Fibroblast of skin of right biceps (primary cell): ENCODE results near the gene FNDC7.
"Not testable (repeated sequence)": the region's sequence is repeated elsewhere in the genome, so short reads cannot be mapped to it uniquely, and the experiment has no call there.

Experiments used
- DNase-seq: peaks from one replicate; pipeline ENCODE4 v3.0.0-alpha.2; 2013

FNDC7 gene

GRCh38 chr1:108712606-108713150, at the start of gene FNDC7:
Gene FNDC7, plus strand, starts transcription at chr1:108712908. Its CDS starts 26 bp downstream, at chr1:108712934.
- DNase-seq, result peak; percentile 17

- DNase-seq, result no peak
Observed at GRCh38 chr1:108663074-108663473, 49.6 kb upstream of the FNDC7 start.

GRCh38 chr1:108664481-108664880, 48.2 kb upstream of the FNDC7 start:
- DNase-seq, result no peak

GRCh38 chr1:108665067-108665466, 47.6 kb upstream of the FNDC7 start:
- no peak for DNase-seq

GRCh38 chr1:108665771-108666170, 46.9 kb upstream of the FNDC7 start:
- DNase-seq, result no peak

GRCh38 chr1:108667422-108667821, 45.3 kb upstream of the FNDC7 start:
- DNase-seq, result not testable (repeated sequence)

GRCh38 chr1:108668777-108669176, 43.9 kb upstream of the FNDC7 start:
- no peak for DNase-seq

- no peak for DNase-seq
Observed at GRCh38 chr1:108669679-108670078, 43.0 kb upstream of the FNDC7 start.

GRCh38 chr1:108670131-108670773, 42.5 kb upstream of the FNDC7 start:
- no peak for DNase-seq

GRCh38 chr1:108671143-108671542, 41.6 kb upstream of the FNDC7 start:
- no peak for DNase-seq

GRCh38 chr1:108678706-108679105, 34.0 kb upstream of the FNDC7 start:
- DNase-seq, result no peak

GRCh38 chr1:108679586-108680213, 33.0 kb upstream of the FNDC7 start:
- no peak for DNase-seq

GRCh38 chr1:108681701-108682100, 31.0 kb upstream of the FNDC7 start:
- DNase-seq, result peak; percentile 3

GRCh38 chr1:108685529-108685928, 27.2 kb upstream of the FNDC7 start:
- no peak for DNase-seq

- peak; percentile 71 for DNase-seq
Observed at GRCh38 chr1:108686614-108687313, 25.9 kb upstream of the FNDC7 start.

GRCh38 chr1:108691128-108691941, 21.4 kb upstream of the FNDC7 start:
- no peak for DNase-seq

GRCh38 chr1:108691942-108692723, 20.6 kb upstream of the FNDC7 start, which contains the start of gene PRPF38B:
Gene PRPF38B, plus strand, starts transcription at chr1:108692310. Its CDS starts 282 bp downstream, at chr1:108692592.
- peak; percentile 91 for DNase-seq

GRCh38 chr1:108692724-108693655, 19.7 kb upstream of the FNDC7 start:
- DNase-seq, result peak; percentile 77

GRCh38 chr1:108695535-108695934, 17.2 kb upstream of the FNDC7 start:
- no peak for DNase-seq
